Psoas muscle (tissue), 8 donors: Measurements from ENCODE around the gene EPC2. TPM values are rescaled to one million over a fixed set of nuclear protein-coding genes. Genes with fewer than 3 reads are reported as not detected.

Experiments used
- ATAC-seq, 4 donors: fragments of 200-7000 bp; cut with Tn5 transposase; one replicate each; pipeline ENCODE4 v1.9.1; 2020; ENCODE audit warnings: moderate library complexity in 3 of 4, mild to moderate bottlenecking in 2 of 4
- DNase-seq, 2 donors: peaks; one replicate each; pipeline ENCODE4 v3.0.0-alpha.2; 2020
- H3K27ac ChIP-seq: fragments of 200-600 bp; one replicate; pipeline ENCODE4 v1.8.0; 2022
- H3K27me3 ChIP-seq, 3 donors: fragments of 200-600 bp in 1 of 3; one replicate each; pipeline versions ENCODE4 v1.6.1 to v1.8.0; 2013 to 2022; ENCODE audit warnings: low read length in 2 of 3, mild to moderate bottlenecking in 2 of 3, moderate library complexity in 1 of 3; ENCODE audit not compliant: insufficient read depth in 3 of 3
- H3K36me3 ChIP-seq, 2 donors: fragments of 200-600 bp in 1 of 2; one replicate each; pipeline versions ENCODE4 v1.6.1 to v1.8.0; 2013 to 2022; ENCODE audit warnings: low read depth in 1 of 2, mild to moderate bottlenecking in 1 of 2, moderate library complexity in 1 of 2; ENCODE audit not compliant: insufficient read depth in 1 of 2
- H3K4me1 ChIP-seq: fragments of 200-600 bp; one replicate; pipeline ENCODE4 v1.8.0; 2022
- H3K4me3 ChIP-seq: fragments of 200-600 bp; one replicate; pipeline ENCODE4 v1.8.0; 2022; ENCODE audit warnings: mild to moderate bottlenecking
- H3K9me3 ChIP-seq: fragments of 200-600 bp; one replicate; pipeline ENCODE4 v1.8.0; 2022
- WGBS, 3 donors: extraction: QIAGEN DNeasy Blood & Tissue Kit; methylation state at CpG; one replicate each; pipeline versions ENCODE4 v1.1.6 to v1.1.7; 2013; 5-methylcytosine and 5-hydroxymethylcytosine counted together
- intact Hi-C, 2 donors: fragments of 100-400 bp; cut with DNase I; formaldehyde crosslinking; loops; one replicate each; pipeline versions ENCODE4 v1.11.0 to v1.14.2; 2022
- polyA plus RNA-seq, 3 donors: library from polyadenylated mRNA; stranded (reverse); fragments of 200-250 nt; gene quantifications; one replicate each; pipeline ENCODE4 v1.2.3, GENCODE V29; 2013
- total RNA-seq, 4 donors: library from RNA; stranded (reverse); fragmentation: NEBNext Ultra II Directional in 2 of 4; extraction: Animal tissue kit (Norgen Biotek cat#: 25700) in 2 of 4; gene quantifications; one replicate each; pipeline versions ENCODE4 v1.2.1 to v1.2.4, GENCODE V29; 2021 to 2023
- TF ChIP-seq, protein P1 (sequence below): fragments of 200-600 bp; IDR thresholded peaks from one replicate; pipeline ENCODE4 v1.8.0; 2022; ENCODE audit warnings: antibody characterized with exemption
- donor health status: healthy with polysubstance abuse.
- donor health status: DM: no; HTN: no; CAD: no; lungs with moderate emphysema.
- donor health status: Bipolar disorder and iron deficiency.
- donor health status: healthy.
- donor health status: DM: yes; HTN: yes; CAD: no.
- donor health status: DM: no; HTN: no; CAD: no.
- donor health status: DM: no; HTN: no; CAD: no.
- donor health status: DM: yes; HTN: yes; CAD: no.

The EPC2 gene
- total and polyA plus RNA-seq, 7 donors = 6.3 to 21.4 (median 15.7) TPM

DNA sequence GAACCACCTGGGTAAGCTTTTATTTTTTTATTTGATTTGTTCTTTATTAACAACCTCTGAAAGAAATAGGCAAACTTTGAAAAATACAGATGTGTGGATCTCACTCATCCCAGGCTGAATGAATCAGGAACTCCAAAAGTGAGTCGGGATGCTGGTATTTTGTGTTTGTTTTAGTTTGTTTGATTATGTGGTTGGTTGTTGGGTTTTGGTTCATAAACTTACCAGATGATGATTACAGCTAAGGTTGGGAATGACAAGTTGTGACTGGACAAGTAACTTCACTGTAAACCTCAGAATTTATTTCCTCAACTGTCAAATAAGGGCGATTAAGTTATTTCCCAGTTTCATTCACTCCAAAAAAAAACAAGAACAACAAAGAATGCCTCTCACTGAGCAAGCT, 150.0 kb downstream of the EPC2 start:
- Histone ChIP-seq H3K27me3 (no peaks in the 10 kb centered on the region), H3K4me3 (no peak overlapping the region), H3K27ac (no peak overlapping the region), H3K36me3 (no peaks in the 10 kb centered on the region), H3K9me3 (no peaks in the 10 kb centered on the region), H3K4me1 (no peaks in the 10 kb centered on the region)
- DNase-seq = no peak
- ATAC-seq = no peak
- TF ChIP-seq, protein P1, sequence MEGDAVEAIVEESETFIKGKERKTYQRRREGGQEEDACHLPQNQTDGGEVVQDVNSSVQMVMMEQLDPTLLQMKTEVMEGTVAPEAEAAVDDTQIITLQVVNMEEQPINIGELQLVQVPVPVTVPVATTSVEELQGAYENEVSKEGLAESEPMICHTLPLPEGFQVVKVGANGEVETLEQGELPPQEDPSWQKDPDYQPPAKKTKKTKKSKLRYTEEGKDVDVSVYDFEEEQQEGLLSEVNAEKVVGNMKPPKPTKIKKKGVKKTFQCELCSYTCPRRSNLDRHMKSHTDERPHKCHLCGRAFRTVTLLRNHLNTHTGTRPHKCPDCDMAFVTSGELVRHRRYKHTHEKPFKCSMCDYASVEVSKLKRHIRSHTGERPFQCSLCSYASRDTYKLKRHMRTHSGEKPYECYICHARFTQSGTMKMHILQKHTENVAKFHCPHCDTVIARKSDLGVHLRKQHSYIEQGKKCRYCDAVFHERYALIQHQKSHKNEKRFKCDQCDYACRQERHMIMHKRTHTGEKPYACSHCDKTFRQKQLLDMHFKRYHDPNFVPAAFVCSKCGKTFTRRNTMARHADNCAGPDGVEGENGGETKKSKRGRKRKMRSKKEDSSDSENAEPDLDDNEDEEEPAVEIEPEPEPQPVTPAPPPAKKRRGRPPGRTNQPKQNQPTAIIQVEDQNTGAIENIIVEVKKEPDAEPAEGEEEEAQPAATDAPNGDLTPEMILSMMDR = no peak
- intact Hi-C loops = no loop called here
- 87 to 98% (median 92%) methylated on average over 2 of the region's 2 CpGs for WGBS, 3 donors

DNA sequence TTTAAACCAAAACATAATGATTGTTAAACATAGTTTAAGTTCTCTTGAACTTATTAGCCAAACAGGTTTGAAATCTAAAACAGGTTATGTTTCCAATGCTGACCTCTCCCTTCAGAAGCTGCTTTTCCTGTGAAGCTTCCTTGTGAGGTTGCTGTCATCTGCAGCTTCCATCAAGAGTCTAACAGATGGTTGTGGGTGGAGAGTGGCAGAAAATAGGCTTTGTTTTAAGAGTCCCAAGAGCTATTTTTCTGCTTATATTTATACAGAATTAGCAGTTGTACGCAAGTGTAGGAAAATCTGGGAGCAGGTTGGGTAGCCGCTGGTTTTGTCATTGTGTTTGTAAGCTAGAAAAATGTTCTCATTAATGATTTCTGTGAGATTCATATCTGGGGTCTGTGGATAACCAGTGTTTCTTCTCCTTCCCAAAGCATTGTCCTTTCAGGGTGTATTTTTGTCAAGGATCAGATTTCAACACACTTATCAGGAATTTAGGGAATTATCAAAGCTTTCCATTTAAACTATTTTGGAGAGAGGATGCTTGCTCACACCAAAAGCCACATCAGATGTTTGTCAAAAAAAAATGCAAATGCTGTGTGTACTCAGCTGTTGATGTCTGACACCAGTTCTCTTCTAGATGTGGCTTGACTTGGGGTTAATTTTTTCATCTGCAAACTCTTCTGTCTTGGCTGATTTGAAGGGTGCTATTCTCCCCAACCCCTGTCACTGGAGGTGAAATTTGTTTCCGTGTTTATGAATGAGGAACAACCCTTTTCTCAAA, 152.4 kb downstream of the EPC2 start:
- TF ChIP-seq, protein P1 = no peak
- intact Hi-C loops = no loop called here
- H3K4me3 ChIP-seq = no peak overlapping the region
- WGBS, 3 donors = 34 to 54% (median 36%) methylated on average over 3 of the region's 3 CpGs
- no peaks in the 10 kb centered on the region for H3K27me3 ChIP-seq
- H3K36me3 ChIP-seq = no peaks in the 10 kb centered on the region
- DNase-seq (no peak), ATAC-seq (no peak)
- H3K9me3 ChIP-seq = no peaks in the 10 kb centered on the region
- no peak overlapping the region for H3K27ac ChIP-seq
- no peaks in the 10 kb centered on the region for H3K4me1 ChIP-seq

DNA sequence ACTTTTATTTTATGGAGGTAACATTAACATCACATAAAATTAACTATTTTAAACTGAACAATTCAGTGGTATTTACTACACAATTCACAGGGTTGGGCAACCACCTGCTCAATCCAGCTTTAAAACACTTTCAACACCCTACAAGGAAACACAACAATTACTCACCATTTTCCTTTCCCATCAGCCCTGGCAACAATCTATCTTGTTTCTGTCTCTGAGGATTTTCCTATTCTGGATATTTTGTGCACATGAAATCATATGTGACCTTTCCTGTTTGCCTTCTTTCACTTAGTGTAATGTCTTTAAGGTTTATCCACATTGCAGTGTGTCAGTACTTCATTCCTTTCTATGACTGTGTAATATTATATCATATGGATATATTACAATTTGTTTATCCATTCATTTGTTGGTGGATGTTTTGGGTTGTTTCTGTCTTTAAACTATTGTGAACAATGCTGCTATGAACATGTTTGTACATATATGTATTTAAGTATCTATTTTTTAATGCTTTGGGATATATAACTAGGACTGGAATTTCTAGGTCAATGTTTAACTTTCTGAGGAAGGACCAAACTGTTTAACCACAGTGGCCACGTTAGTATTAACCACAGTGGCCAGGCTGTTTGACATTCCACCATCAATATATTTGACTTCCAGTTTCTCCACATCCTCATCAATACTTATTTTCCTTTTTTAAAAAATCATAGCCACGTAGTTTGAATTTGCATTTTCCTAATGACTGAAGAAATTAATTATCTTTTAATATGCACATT, 158.1 kb downstream of the EPC2 start:
- DNase-seq (no peak), ATAC-seq (no peak)
- intact Hi-C loops = no loop called here
- TF ChIP-seq, protein P1 = no peak
- H3K27me3 ChIP-seq = no peaks in the 10 kb centered on the region
- H3K36me3 ChIP-seq = no peaks in the 10 kb centered on the region
- H3K4me3 ChIP-seq = no peak overlapping the region
- H3K9me3 ChIP-seq = no peaks in the 10 kb centered on the region
- 72 to 85% (median 82%) methylated on average over 2 of the region's 2 CpGs for WGBS, 3 donors
- no peaks in the 10 kb centered on the region for H3K4me1 ChIP-seq
- H3K27ac ChIP-seq = no peak overlapping the region

DNA sequence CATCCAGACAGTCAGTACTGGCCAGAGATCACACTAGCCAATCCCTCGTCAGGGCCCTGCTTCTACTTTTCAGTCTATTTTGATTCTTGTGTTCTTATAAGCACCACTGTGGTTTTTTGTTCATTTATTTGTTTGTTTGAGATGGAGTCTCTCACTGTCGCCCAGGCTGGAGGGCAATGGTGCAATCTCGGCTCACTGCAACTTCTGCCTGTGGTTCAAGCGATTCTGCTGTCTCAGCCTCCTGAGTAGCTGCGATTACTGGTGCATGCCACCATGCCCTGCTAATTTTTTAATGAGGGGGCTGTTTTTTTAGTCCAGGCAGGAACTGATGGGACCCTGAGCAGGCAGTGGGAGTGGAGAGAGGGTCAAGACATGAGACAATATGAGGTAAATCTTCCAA, 165.5 kb downstream of the EPC2 start:
- H3K4me3 ChIP-seq = no peak overlapping the region
- H3K36me3 ChIP-seq = no peaks in the 10 kb centered on the region
- TF ChIP-seq, protein P1 = no peak
- H3K9me3 ChIP-seq = no peaks in the 10 kb centered on the region
- ATAC-seq = no peak
- WGBS, 3 donors = 88 to 96% (median 93%) methylated on average over 5 of the region's 5 CpGs
- no peaks in the 10 kb centered on the region for H3K4me1 ChIP-seq
- no peak for DNase-seq
- no peaks in the 10 kb centered on the region for H3K27me3 ChIP-seq
- H3K27ac ChIP-seq = no peak overlapping the region
- intact Hi-C loops = no loop called here
